IPS-18a (cell line): ENCODE results near the gene KRTAP19-8.

Experiments used
- H3K27ac ChIP-seq: one replicate; pipeline ENCODE4 v1.5.1; 2013; ENCODE audit warnings: low read length
- H3K27me3 ChIP-seq: one replicate; pipeline ENCODE4 v1.6.1; 2013; ENCODE audit warnings: mild to moderate bottlenecking, low read length; ENCODE audit not compliant: control insufficient read depth, insufficient read depth
- H3K36me3 ChIP-seq: one replicate; pipeline ENCODE4 v1.6.1; 2013; ENCODE audit warnings: low read depth, low read length; ENCODE audit not compliant: control insufficient read depth
- H3K4me1 ChIP-seq: one replicate; pipeline ENCODE4 v1.6.1; 2013; ENCODE audit warnings: low read depth, low read length; ENCODE audit not compliant: control insufficient read depth
- H3K4me3 ChIP-seq: one replicate; pipeline ENCODE4 v1.5.1; 2013; ENCODE audit warnings: low read length
- H3K9ac ChIP-seq: one replicate; pipeline ENCODE4 v1.6.1; 2013; ENCODE audit warnings: mild to moderate bottlenecking, low read length, moderate library complexity
- H3K9me3 ChIP-seq: one replicate; pipeline ENCODE4 v1.6.1; 2013; ENCODE audit warnings: low read depth, low read length; ENCODE audit not compliant: control insufficient read depth

Gene KRTAP19-8

DNA sequence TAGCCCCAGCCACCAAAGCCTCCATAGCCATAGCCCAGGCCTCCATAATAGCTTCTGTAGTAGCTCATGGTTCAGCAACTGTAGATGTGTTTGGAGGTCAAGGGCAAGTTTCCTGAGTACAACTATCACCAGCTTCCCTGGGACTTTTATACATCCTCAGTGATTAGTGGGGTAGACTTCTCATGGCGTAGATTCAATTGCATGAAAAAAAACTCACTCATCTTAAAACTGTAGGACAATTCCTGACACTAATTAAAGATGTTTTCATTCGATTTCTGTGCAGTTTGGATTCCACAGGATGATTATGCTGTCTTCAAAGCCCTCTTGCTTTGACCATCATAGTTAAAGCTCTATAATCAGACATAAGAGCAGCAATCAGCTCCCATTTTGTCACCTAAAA lies at the start of gene KRTAP19-8:
TSS of gene KRTAP19-8 (minus strand) at position 101 of the 400 bp plus-strand sequence. CDS start at position 68, 33 bp downstream.
- Histone ChIP-seq H3K4me3 (no peak within 1 kb of the TSS), H3K27ac (no peak within 1 kb of the TSS), H3K9me3 (no peaks in the 10 kb centered on the region), H3K4me1 (no peaks in the 10 kb centered on the region), H3K27me3 (no peaks in the 10 kb centered on the region), H3K36me3 (no peaks in the 10 kb centered on the region), H3K9ac (no peak within 1 kb of the TSS)

GRCh38 chr21:31087639-31088473 lies 49.6 kb upstream of the KRTAP19-8 start:
- Histone ChIP-seq H3K4me3 (no peak overlapping the region), H3K36me3 (no peaks in the 10 kb centered on the region), H3K4me1 (no peaks in the 10 kb centered on the region), H3K9me3 (no peaks in the 10 kb centered on the region), H3K27ac (no peak overlapping the region), H3K9ac (no peak overlapping the region), H3K27me3 (no peaks in the 10 kb centered on the region)

- H3K36me3 ChIP-seq, result no peaks in the 10 kb centered on the region
- H3K27ac ChIP-seq, result no peak overlapping the region
- H3K4me3 ChIP-seq, result no peak overlapping the region
- no peaks in the 10 kb centered on the region for H3K4me1 ChIP-seq
- no peaks in the 10 kb centered on the region for H3K27me3 ChIP-seq
- no peak overlapping the region for H3K9ac ChIP-seq
- H3K9me3 ChIP-seq, result no peaks in the 10 kb centered on the region
These were observed 46.4 kb upstream of the KRTAP19-8 start for GRCh38 chr21:31084689-31085088.

DNA sequence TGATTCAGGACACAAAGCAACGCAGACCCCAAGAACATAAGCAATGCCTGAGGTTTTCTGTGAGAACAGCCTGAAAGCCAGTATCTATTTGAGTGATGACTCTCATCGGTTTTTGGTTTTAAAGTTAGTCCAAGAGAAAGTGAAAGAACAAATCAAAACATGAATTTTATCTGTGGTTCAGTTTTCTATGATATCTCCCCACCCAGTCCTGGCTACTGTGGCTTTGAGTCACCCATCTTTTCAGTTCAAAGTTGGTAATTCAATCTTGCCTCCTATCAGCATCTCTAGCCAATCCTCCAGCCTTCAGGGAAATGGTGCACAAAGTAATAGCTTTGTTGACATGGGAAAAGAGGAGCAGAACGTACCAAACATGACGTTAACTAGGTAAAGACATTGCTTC lies 40.5 kb upstream of the KRTAP19-8 start:
- Histone ChIP-seq H3K36me3 (no peaks in the 10 kb centered on the region), H3K9ac (no peak overlapping the region), H3K27me3 (no peaks in the 10 kb centered on the region), H3K4me3 (no peak overlapping the region), H3K9me3 (no peaks in the 10 kb centered on the region), H3K4me1 (no peaks in the 10 kb centered on the region), H3K27ac (no peak overlapping the region)

GRCh38 chr21:31078216-31078615 lies 39.9 kb upstream of the KRTAP19-8 start:
- Histone ChIP-seq H3K27me3 (no peaks in the 10 kb centered on the region), H3K27ac (no peak overlapping the region), H3K36me3 (no peaks in the 10 kb centered on the region), H3K9ac (no peak overlapping the region), H3K4me1 (no peaks in the 10 kb centered on the region), H3K4me3 (no peak overlapping the region), H3K9me3 (no peaks in the 10 kb centered on the region)

DNA sequence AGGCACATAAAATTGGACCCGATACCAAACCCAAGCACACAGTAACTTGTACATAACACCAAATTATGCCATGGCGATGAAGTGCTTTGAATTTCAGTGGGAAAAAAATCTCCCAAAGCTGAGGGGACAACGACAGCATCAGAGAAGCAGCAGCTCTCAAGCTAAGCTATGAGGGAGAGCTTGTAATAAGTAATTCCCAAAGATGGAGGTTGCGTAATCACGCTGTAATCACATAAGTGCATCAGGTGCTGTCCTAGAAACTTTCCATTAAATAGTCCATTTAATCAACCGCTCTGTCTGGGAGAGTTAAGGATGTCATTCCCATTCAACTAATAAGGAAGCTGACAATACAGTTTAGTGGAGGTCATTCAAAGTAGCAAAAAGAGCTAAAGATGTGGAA lies 37.6 kb upstream of the KRTAP19-8 start:
- Histone ChIP-seq H3K9ac (no peak overlapping the region), H3K4me3 (no peak overlapping the region), H3K9me3 (no peaks in the 10 kb centered on the region), H3K27me3 (no peaks in the 10 kb centered on the region), H3K36me3 (no peaks in the 10 kb centered on the region), H3K27ac (no peak overlapping the region), H3K4me1 (no peaks in the 10 kb centered on the region)

GRCh38 chr21:31072533-31072932 lies 34.3 kb upstream of the KRTAP19-8 start:
- no peak overlapping the region for H3K27ac ChIP-seq
- no peaks in the 10 kb centered on the region for H3K9me3 ChIP-seq
- no peaks in the 10 kb centered on the region for H3K36me3 ChIP-seq
- H3K27me3 ChIP-seq, result no peaks in the 10 kb centered on the region
- no peak overlapping the region for H3K9ac ChIP-seq
- H3K4me1 ChIP-seq, result no peaks in the 10 kb centered on the region
- no peak overlapping the region for H3K4me3 ChIP-seq

GRCh38 chr21:31064803-31065202 lies 26.5 kb upstream of the KRTAP19-8 start:
- no peak overlapping the region for H3K4me3 ChIP-seq
- no peaks in the 10 kb centered on the region for H3K9me3 ChIP-seq
- no peak overlapping the region for H3K9ac ChIP-seq
- no peaks in the 10 kb centered on the region for H3K27me3 ChIP-seq
- no peaks in the 10 kb centered on the region for H3K36me3 ChIP-seq
- no peaks in the 10 kb centered on the region for H3K4me1 ChIP-seq
- H3K27ac ChIP-seq, result no peak overlapping the region

GRCh38 chr21:31052489-31053142 lies 14.3 kb upstream of the KRTAP19-8 start:
- H3K4me3 ChIP-seq, result no peak overlapping the region
- H3K9me3 ChIP-seq, result no peaks in the 10 kb centered on the region
- no peaks in the 10 kb centered on the region for H3K36me3 ChIP-seq
- H3K9ac ChIP-seq, result no peak overlapping the region
- H3K27ac ChIP-seq, result no peak overlapping the region
- peaks cover 8% of the 10 kb centered on the region for H3K4me1 ChIP-seq
- no peaks in the 10 kb centered on the region for H3K27me3 ChIP-seq

- Histone ChIP-seq H3K27me3 (no peaks in the 10 kb centered on the region), H3K4me1 (peaks cover 8% of the 10 kb centered on the region), H3K27ac (no peak overlapping the region), H3K9me3 (no peaks in the 10 kb centered on the region), H3K4me3 (no peak overlapping the region), H3K9ac (no peak overlapping the region), H3K36me3 (no peaks in the 10 kb centered on the region)
These were observed 12.4 kb upstream of the KRTAP19-8 start for GRCh38 chr21:31050577-31051157.

DNA sequence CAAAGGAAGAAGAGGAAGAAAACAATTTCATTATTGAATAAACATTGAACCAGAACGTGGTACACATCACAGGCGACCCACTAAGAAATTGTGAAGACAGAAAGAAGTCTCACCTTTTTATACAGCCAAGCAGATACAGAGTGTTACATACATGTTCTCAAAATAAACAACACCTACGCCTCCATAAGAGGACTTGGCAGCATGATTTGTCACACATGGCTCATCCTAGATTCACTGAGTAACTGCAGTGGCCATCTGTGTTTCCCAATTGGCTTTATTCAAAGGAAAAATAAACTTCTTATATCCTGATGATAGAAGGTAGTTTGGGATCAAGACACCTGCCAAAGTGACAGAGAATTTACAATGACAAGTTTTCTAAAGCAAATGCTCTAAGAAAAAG lies 7.6 kb upstream of the KRTAP19-8 start:
- Histone ChIP-seq H3K9me3 (no peaks in the 10 kb centered on the region), H3K36me3 (no peaks in the 10 kb centered on the region), H3K27me3 (no peaks in the 10 kb centered on the region), H3K4me1 (no peaks in the 10 kb centered on the region), H3K4me3 (no peak overlapping the region), H3K9ac (no peak overlapping the region), H3K27ac (no peak overlapping the region)
